ENCODE data around the gene KHK.

Gene KHK

GRCh38 chr2:27086724-27087593, at the start of gene KHK:
Gene KHK (plus strand): TSS chr2:27086772. CDS start chr2:27087260, 488 bp downstream.
- no peak for DNase-seq

DNA sequence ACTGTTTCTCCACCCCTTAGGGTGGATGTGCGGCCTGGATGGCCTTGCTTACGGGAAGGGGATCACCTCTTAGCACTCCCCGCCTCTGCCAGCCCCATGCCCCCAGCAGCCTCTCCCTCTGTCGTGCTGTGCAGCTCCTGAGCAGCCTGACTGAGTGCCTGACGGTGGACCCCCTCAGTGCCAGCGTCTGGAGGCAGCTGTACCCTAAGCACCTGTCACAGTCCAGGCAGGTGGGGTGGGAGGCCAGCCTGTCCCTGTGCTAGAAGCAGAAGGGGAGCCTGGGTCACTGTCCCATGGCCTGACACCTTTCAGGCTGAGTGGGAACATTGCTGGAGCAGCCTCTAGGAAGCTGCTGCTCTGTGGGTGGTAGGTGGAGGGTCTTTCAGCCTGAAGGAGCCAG, 48.6 kb upstream of the KHK start:
- DNase-seq: no peak

- DNase-seq: no peak
These were observed 47.8 kb upstream of the KHK start for GRCh38 chr2:27038631-27039339.

DNA sequence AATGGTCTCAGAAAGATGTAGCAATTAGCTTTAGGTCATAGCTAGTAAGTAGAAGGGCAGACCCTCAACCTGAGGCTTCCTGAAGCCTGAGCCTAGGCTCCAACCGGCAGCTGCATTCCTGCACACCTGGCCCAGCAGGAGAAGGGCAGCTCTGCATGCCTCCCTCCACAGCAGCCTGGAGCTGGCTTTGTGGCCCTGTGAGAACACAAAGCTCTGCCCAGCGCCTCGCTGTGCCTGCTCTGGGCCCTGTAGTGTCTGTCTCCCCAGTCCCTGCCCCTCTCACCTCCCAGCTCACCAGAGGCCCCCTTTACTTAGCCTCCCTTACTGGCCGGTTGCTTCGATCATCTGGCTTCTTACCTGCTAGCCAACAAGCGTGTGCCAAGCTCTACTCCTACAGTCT, 47.1 kb upstream of the KHK start:
- no peak for DNase-seq

DNA sequence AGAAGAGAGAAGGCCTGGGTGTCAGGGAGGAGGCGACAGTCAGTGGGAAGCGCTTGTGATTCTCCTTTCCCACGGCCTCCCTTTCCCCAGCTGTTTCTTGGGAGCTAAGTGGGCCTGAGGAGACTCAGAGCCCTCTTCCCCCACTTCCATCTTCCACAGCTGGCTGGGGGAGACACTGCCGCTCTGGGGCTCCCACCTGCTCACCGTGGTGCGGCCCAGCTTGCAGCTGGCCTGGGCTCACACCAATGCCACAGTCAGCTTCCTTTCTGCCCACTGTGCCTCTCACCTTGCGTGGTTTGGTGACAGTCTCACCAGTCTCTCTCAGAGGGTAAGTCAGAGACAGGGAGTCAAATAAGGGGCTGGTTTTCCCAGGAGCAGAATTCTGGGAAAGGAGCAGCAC, 46.7 kb upstream of the KHK start:
- no peak for DNase-seq

DNA sequence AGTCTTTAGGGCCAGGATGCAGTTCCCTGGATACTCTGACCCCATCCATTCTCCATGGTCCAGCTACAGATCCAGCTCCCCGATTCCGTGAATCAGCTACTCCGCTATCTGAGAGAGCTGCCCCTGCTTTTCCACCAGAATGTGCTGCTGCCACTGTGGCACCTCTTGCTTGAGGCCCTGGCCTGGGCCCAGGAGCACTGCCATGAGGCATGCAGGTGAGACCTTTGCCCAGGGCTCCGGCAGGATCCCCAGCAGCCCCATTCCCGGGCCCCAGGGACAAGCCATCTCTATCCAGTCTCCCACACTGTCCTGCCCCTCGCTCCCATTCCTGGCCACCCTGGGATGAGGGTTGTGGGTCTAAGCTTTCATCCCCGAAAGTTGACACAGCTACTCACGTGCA, 46.3 kb upstream of the KHK start:
- no peak for DNase-seq

GRCh38 chr2:27041752-27042151, 44.8 kb upstream of the KHK start:
- DNase-seq: no peak

DNA sequence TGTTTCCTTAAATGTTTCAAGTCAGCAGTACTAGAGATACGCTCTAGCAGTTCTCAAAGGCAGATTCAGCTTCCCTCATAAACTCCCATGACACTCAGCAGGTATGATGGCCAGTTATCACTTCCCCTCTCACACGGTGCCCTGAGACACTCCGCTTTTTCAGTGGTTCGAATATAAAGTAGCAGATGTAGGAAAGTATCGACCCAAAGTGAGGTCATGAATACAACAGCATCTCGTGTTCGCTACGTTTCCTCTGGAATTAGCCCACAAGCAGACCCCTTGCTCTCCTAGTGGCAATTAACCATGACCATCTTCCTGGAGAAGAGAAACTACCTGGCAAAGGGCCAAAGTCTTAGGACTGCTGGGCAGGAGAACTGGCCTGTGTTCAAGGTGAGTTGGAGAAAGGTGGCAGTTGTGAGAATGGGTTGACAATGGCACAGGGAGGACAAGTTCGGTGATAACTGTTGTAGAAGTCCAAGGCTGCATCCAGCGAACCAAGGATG, 44.4 kb upstream of the KHK start:
- no peak for DNase-seq

- no peak for DNase-seq
These were observed 43.5 kb upstream of the KHK start for GRCh38 chr2:27042985-27043634.

- peak; percentile 70 to 71 for DNase-seq
These were observed 36.9 kb upstream of the KHK start for GRCh38 chr2:27049422-27050280.

GRCh38 chr2:27050281-27050995, 36.1 kb upstream of the KHK start:
- peak; percentile 86 to 87 for DNase-seq

- DNase-seq: peak; percentile 91 to 95
These were observed 35.3 kb upstream of the KHK start, which contains the start of gene AGBL5 for GRCh38 chr2:27050996-27051901. Gene AGBL5 (plus strand): TSS chr2:27051668. CDS start chr2:27052959, 1,291 bp downstream.

DNA sequence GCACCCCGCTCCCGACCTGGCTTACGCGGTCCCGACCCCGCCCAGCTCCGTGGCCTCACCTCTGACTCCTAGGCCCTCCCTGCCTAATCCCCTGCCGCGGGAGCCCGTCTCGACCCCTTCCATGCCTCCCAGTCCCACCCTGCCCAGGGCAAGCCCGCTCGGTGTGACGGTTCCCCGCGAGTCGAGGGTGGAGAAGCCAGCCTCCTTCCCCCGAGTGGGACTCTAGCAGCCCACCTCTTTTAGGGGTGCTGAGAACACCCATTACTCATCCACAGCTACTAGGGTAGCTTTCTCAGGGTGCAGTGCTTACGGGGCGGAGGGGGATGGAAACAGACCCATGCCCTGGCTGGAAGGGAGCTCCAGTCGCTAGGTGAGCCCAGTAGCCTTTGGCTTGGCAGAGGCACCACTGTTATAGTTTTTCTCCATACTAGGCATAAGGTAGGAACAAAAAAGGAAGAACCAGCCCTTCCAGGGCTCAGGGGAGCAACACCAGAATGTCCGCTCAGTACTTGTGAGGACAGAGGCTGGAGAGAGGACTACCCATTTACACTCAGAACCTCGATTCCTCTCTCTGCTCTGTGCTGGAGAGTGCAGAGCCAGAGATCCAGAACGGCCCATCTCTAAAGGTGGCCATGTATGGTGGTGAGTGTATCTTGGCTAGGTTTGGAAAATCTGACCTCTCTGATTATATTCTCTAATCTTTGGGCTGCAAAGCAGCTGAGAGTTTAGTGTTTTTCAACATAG, 34.5 kb upstream of the KHK start:
- DNase-seq: no peak

DNA sequence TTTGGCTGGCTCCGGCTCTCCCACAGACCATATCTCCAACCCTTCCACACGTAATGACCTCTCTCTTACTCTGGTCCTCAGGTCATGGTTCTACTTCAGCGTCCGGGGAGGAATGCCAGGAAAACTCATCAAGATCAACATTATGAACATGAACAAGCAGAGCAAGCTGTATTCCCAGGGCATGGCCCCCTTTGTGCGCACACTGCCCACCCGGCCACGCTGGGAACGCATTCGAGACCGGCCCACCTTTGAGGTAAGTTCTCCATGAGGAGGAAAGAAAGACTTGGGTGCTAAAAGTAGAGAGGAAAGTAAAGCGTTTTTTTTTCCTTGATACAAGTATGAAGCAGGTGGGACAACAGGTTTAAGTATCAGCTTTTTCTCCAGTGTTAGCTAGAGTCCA, 33.3 kb upstream of the KHK start:
- no peak for DNase-seq

GRCh38 chr2:27053776-27054175, 32.8 kb upstream of the KHK start:
- no peak for DNase-seq

GRCh38 chr2:27054721-27055120, 31.9 kb upstream of the KHK start:
- no peak for DNase-seq

DNA sequence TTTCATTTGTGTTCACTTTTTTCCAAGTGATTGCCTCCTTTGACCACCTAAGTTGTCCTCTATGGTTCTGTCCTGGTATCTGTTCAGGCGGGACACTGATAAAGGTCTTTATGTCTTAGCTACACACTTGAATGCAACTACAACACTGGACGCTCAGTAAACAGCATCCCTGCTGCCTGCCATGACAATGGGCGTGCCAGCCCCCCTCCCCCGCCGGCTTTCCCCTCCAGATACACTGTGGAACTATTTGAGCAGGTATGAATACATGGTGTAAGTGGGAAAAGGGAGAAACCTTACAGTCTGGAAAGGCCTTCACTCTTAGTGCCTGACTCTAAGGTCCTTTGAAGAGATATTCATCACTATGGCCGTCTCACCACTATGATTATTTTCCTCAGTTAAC, 29.4 kb upstream of the KHK start:
- DNase-seq: no peak

GRCh38 chr2:27058210-27058609, 28.4 kb upstream of the KHK start:
- no peak for DNase-seq

DNA sequence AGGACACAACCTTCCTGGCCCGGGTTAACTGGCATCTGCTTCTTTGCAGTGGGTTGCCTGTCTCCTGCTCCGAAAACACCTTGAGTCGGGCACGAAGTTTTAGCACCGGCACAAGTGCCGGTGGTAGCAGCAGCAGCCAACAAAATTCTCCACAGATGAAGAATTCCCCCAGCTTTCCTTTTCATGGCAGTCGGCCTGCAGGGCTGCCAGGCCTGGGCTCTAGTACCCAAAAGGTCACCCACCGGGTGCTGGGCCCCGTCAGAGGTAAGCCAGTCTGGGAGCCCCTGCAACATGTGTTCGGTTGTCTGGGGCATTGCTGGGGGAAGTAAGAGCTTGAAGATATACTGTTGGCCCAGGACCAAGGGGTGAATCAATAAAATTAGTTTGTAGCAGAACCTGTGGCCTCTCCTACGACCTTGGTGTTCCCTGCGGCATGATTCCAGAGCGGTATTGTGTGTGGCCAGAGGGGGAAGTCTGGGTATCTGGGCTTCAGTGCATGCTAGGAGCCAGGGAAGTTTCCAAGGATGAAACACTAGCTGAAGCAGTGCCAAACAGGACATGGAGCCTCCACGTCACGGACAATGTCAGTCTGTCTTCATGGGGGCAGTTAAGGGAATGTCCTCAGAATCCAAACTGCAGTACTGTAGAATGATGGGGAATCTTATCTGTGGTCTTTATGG, 27.3 kb upstream of the KHK start:
- DNase-seq: no peak

Data from stimulated activated CD4-positive, alpha-beta T cell treated with anti-CD3 and anti-CD28 coated beads, Interleukin-4, amount 100 ng/mL, for 4 hours (primary cell).